ENCODE measurements around the gene ADRM1.

ADRM1 gene

GRCh38 chr20:62289898-62290297, 12.9 kb upstream of the ADRM1 start:
- Histone ChIP-seq H3K9me3 (ENCODE audit: control insufficient read depth in 1 of 2, low read length in 2 of 2) (no peaks in the 10 kb centered on the region), H3K36me3 (ENCODE audit: control insufficient read depth in 1 of 2, insufficient read depth in 2 of 2, low read length in 2 of 2) (peaks cover 27 to 72% of the 10 kb centered on the region in 2 donors), H3K27ac (ENCODE audit: low read length) (no peak overlapping the region), H3K4me3 (ENCODE audit: low read depth in 1 of 2, low read length in 2 of 2) (no peak overlapping the region), H3K4me1 (ENCODE audit: control insufficient read depth in 1 of 2, insufficient read depth in 2 of 2, low read length in 2 of 2) (no peaks in the 10 kb centered on the region), H3K27me3 (ENCODE audit: low read depth, low read length) (no peaks in the 10 kb centered on the region)

GRCh38 chr20:62291251-62292066, 11.3 kb upstream of the ADRM1 start:
- Histone ChIP-seq H3K4me3 (ENCODE audit: low read depth in 1 of 2, low read length in 2 of 2) (no peak overlapping the region), H3K36me3 (ENCODE audit: control insufficient read depth in 1 of 2, insufficient read depth in 2 of 2, low read length in 2 of 2) (peaks cover 34 to 70% of the 10 kb centered on the region in 2 donors), H3K4me1 (ENCODE audit: control insufficient read depth in 1 of 2, insufficient read depth in 2 of 2, low read length in 2 of 2) (no peaks in the 10 kb centered on the region), H3K27me3 (ENCODE audit: low read depth, low read length) (no peaks in the 10 kb centered on the region), H3K9me3 (ENCODE audit: control insufficient read depth in 1 of 2, low read length in 2 of 2) (no peaks in the 10 kb centered on the region), H3K27ac (ENCODE audit: low read length) (no peak overlapping the region)

- no peak overlapping the region for H3K27ac ChIP-seq (ENCODE audit: low read length)
- peaks cover 34 to 72% of the 10 kb centered on the region in 2 donors for H3K36me3 ChIP-seq (ENCODE audit: control insufficient read depth in 1 of 2, insufficient read depth in 2 of 2, low read length in 2 of 2)
- H3K4me3 ChIP-seq (ENCODE audit: low read depth in 1 of 2, low read length in 2 of 2): no peak overlapping the region
- no peaks in the 10 kb centered on the region for H3K4me1 ChIP-seq (ENCODE audit: control insufficient read depth in 1 of 2, insufficient read depth in 2 of 2, low read length in 2 of 2)
- no peaks in the 10 kb centered on the region for H3K9me3 ChIP-seq (ENCODE audit: control insufficient read depth in 1 of 2, low read length in 2 of 2)
- no peaks in the 10 kb centered on the region for H3K27me3 ChIP-seq (ENCODE audit: low read depth, low read length)
These were observed 10.7 kb upstream of the ADRM1 start for GRCh38 chr20:62292108-62292507.

DNA sequence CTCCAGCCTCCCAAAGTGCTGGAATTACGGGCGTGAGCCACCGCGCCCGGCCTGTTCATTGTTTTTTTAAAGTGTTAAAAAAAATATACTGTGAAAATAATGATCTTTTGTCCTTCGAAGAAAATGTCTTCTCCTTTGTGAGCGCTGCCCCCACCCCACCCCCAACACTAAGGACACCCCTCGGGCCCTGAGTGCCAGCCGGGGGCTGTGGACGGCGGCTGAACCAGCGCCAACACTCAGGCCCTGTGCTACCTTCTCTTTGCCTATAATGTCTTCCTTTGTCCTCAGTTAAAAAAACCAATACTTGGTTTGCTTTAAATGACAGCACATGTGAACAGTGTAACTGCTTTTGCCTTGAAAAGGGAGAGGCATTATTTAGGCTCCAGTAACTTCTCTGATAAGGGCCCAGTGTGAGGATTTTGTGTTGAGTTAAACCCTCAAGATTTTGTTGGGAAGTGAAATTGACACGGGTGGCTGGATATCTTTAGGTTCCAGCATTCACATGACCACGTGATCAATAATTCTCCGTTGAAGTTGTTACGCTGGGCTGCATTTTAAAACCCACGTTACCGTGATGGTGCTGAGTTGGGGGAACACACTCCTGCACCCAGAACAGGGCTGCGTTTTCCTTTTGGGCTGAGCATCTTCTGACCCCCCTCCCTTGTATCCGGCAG, 9.5 kb upstream of the ADRM1 start:
- Histone ChIP-seq H3K4me1 (ENCODE audit: control insufficient read depth in 1 of 2, insufficient read depth in 2 of 2, low read length in 2 of 2) (no peaks in the 10 kb centered on the region), H3K27me3 (ENCODE audit: low read depth, low read length) (no peaks in the 10 kb centered on the region), H3K9me3 (ENCODE audit: control insufficient read depth in 1 of 2, low read length in 2 of 2) (no peaks in the 10 kb centered on the region), H3K36me3 (ENCODE audit: control insufficient read depth in 1 of 2, insufficient read depth in 2 of 2, low read length in 2 of 2) (peaks cover 34 to 69% of the 10 kb centered on the region in 2 donors), H3K4me3 (ENCODE audit: low read depth in 1 of 2, low read length in 2 of 2) (no peak overlapping the region), H3K27ac (ENCODE audit: low read length) (no peak overlapping the region)

DNA sequence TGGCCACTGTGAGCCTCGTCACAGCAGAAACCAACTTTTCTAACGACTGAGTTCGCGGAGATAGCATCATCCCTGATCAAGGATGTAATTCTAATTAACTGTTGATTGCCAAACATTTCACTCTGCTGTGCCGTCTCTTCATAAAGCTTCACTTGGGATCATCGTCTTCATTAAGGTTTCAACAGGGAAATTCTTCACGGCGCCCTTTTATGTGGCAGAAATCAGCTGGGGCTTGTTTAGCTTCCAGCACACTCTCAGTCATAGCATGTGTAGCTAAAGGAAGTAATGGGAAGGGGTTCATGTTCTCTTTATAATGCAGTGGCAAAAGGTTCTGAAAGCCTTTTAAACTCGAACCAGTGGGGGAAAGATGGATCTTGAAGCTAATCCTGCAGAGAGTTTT, 8.9 kb upstream of the ADRM1 start:
- no peak overlapping the region for H3K27ac ChIP-seq (ENCODE audit: low read length)
- no peak overlapping the region for H3K4me3 ChIP-seq (ENCODE audit: low read depth in 1 of 2, low read length in 2 of 2)
- peaks cover 34 to 67% of the 10 kb centered on the region in 2 donors for H3K36me3 ChIP-seq (ENCODE audit: control insufficient read depth in 1 of 2, insufficient read depth in 2 of 2, low read length in 2 of 2)
- H3K27me3 ChIP-seq (ENCODE audit: low read depth, low read length): no peaks in the 10 kb centered on the region
- H3K4me1 ChIP-seq (ENCODE audit: control insufficient read depth in 1 of 2, insufficient read depth in 2 of 2, low read length in 2 of 2): no peaks in the 10 kb centered on the region
- no peaks in the 10 kb centered on the region for H3K9me3 ChIP-seq (ENCODE audit: control insufficient read depth in 1 of 2, low read length in 2 of 2)

DNA sequence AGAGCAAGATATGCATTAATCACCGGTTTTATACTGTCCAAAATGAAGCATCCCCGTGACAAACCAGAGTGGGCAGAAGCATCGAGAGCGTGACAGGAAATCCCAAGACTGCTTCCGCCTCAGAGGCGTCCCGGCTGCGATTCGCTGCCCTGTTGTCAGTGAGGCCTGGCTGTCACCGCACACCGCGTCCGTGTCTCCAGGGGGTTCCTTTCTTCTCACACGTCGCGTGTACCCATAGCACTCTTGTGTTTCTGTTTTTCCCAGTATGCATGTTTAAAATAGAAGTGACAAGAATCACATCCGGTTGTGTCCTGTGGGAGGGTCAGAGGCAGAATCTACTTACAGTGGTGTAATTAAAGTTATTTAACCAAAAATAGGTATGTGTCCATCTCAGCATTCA, 8.3 kb upstream of the ADRM1 start:
- no peak overlapping the region for H3K4me3 ChIP-seq (ENCODE audit: low read depth in 1 of 2, low read length in 2 of 2)
- no peaks in the 10 kb centered on the region for H3K4me1 ChIP-seq (ENCODE audit: control insufficient read depth in 1 of 2, insufficient read depth in 2 of 2, low read length in 2 of 2)
- H3K27me3 ChIP-seq (ENCODE audit: low read depth, low read length): no peaks in the 10 kb centered on the region
- no peaks in the 10 kb centered on the region for H3K9me3 ChIP-seq (ENCODE audit: control insufficient read depth in 1 of 2, low read length in 2 of 2)
- H3K36me3 ChIP-seq (ENCODE audit: control insufficient read depth in 1 of 2, insufficient read depth in 2 of 2, low read length in 2 of 2): peaks cover 34 to 61% of the 10 kb centered on the region in 2 donors
- H3K27ac ChIP-seq (ENCODE audit: low read length): no peak overlapping the region

DNA sequence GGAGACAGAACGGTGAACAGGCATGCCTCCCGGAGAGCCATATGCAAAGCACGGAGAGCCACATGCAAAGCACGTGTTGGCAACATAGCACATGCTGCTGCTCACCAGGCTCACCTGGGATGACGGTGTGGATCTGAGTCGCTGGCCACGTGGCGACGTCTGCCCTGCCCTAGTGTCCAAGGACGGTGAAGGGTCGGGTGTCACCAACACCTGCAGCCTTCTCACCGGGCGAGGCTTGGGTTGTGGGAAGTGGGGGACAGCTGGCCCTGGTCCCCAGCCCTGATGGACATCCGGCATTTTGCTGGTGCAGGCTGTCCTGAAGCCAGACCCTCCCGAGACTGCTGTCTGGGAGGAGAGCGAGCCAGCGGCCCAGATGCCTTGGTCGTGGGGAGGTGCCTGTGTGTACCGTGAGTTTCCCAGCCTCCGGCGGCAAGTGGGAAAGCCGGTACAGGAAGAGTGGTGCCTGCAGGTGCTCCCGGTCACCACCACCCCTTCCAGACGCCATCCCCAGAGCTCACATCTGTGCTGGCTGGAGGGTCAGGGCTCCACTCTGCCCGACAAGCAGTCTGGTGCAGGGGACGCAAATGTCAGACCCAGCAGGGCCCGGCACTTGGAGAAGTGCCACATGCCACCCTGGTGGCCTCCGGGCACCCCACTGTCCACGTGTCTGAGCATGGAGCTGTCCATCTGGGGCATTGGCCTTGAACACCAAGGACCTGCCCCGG, 5.9 kb upstream of the ADRM1 start:
- Histone ChIP-seq H3K27me3 (ENCODE audit: low read depth, low read length) (no peaks in the 10 kb centered on the region), H3K36me3 (ENCODE audit: control insufficient read depth in 1 of 2, insufficient read depth in 2 of 2, low read length in 2 of 2) (peaks cover 29 to 42% of the 10 kb centered on the region in 2 donors), H3K27ac (ENCODE audit: low read length) (no peak overlapping the region), H3K9me3 (ENCODE audit: control insufficient read depth in 1 of 2, low read length in 2 of 2) (no peaks in the 10 kb centered on the region), H3K4me1 (ENCODE audit: control insufficient read depth in 1 of 2, insufficient read depth in 2 of 2, low read length in 2 of 2) (no peaks in the 10 kb centered on the region), H3K4me3 (ENCODE audit: low read depth in 1 of 2, low read length in 2 of 2) (no peak overlapping the region)

DNA sequence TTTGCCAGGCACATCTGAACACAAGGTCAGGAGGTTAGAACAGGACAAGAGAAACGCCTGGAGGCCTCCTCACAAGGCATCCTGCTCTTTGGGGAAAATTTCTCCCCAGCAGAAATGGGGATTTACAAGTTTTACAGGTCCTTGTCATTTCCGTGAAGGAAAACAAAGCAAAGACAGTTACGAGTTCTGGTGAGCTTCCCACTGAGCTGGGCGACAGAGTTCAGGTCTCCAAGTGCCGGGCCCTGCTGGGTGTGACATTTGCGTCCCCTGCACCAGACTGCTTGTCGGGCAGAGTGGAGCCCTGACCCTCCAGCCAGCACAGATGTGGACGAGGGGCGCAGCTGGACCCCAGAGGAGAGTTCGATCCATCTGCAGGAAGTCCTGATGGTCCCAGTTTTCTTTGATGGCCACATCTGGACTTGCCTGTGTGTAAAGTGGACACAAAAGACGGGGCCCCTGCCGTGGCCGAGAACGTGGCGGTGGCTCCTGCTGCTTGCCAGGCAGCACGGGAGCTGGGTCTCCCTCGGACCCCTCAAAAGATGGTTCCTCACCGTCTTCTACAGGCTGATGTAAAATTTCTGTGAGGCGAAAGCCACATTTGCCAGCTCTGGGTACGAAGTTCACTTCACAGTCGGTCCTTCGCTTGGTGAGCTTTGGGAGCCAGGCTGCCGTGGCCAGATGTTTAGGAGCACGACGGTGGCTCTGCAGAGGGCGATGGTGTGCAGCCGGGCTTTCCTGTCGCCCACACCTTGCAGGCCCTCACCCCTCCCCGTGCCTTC, 5.2 kb upstream of the ADRM1 start:
- Histone ChIP-seq H3K9me3 (ENCODE audit: control insufficient read depth in 1 of 2, low read length in 2 of 2) (no peaks in the 10 kb centered on the region), H3K4me1 (ENCODE audit: control insufficient read depth in 1 of 2, insufficient read depth in 2 of 2, low read length in 2 of 2) (no peaks in the 10 kb centered on the region), H3K27ac (ENCODE audit: low read length) (no peak overlapping the region), H3K4me3 (ENCODE audit: low read depth in 1 of 2, low read length in 2 of 2) (no peak overlapping the region), H3K27me3 (ENCODE audit: low read depth, low read length) (no peaks in the 10 kb centered on the region), H3K36me3 (ENCODE audit: control insufficient read depth in 1 of 2, insufficient read depth in 2 of 2, low read length in 2 of 2) (peaks cover 25 to 42% of the 10 kb centered on the region in 2 donors)

GRCh38 chr20:62298577-62299249, 4.1 kb upstream of the ADRM1 start:
- Histone ChIP-seq H3K36me3 (ENCODE audit: control insufficient read depth in 1 of 2, insufficient read depth in 2 of 2, low read length in 2 of 2) (peaks cover 18 to 34% of the 10 kb centered on the region in 2 donors), H3K9me3 (ENCODE audit: control insufficient read depth in 1 of 2, low read length in 2 of 2) (no peaks in the 10 kb centered on the region), H3K27ac (ENCODE audit: low read length) (no peak overlapping the region), H3K4me3 (ENCODE audit: low read depth in 1 of 2, low read length in 2 of 2) (no peak overlapping the region), H3K27me3 (ENCODE audit: low read depth, low read length) (no peaks in the 10 kb centered on the region), H3K4me1 (ENCODE audit: control insufficient read depth in 1 of 2, insufficient read depth in 2 of 2, low read length in 2 of 2) (peaks cover 0 to 4% of the 10 kb centered on the region in 2 donors)

DNA sequence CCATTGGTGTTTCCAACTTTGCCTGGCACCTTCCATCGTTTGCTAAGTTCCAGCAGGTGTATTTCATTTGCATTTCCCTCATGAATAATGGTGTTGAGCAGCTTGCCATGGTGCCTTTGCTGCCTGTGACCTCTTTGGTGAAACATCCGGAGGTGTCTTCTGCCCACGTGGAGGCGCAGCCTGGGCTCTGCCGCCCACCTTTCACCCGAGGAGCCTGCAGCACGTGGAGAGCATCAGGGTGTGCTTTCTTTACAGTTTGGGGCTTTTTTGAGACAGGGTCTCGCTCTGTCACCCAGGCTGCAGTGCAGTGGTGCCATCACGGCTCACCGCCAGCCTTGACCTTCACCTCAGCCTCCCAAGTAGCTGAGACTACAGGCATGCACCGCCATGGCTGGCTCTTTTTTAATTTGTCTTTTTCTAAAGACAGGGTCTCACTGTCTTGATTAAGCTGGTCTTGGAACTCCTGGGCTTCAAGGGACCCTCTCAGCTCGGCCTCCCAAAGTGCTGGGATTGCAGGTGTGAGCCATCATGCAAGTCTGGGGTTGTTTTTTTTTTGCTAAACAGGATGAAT, 3.0 kb upstream of the ADRM1 start:
- no peaks in the 10 kb centered on the region for H3K9me3 ChIP-seq (ENCODE audit: control insufficient read depth in 1 of 2, low read length in 2 of 2)
- peaks cover 10 to 39% of the 10 kb centered on the region in 2 donors for H3K36me3 ChIP-seq (ENCODE audit: control insufficient read depth in 1 of 2, insufficient read depth in 2 of 2, low read length in 2 of 2)
- H3K27ac ChIP-seq (ENCODE audit: low read length): no peak overlapping the region
- no peaks in the 10 kb centered on the region for H3K27me3 ChIP-seq (ENCODE audit: low read depth, low read length)
- peaks cover 8 to 15% of the 10 kb centered on the region in 2 donors for H3K4me1 ChIP-seq (ENCODE audit: control insufficient read depth in 1 of 2, insufficient read depth in 2 of 2, low read length in 2 of 2)
- no peak overlapping the region for H3K4me3 ChIP-seq (ENCODE audit: low read depth in 1 of 2, low read length in 2 of 2)

Data from muscle layer of duodenum (tissue), 2 donors.